MV-4-11 (cell line): ENCODE results near the gene HIPK3.
"Not testable (repeated sequence)": the region's sequence is repeated elsewhere in the genome, so short reads cannot be mapped to it uniquely, and the experiment has no call there.

Experiments used
- DNase-seq: peaks from one replicate; lab custom pipeline; 2025; lab: John Stamatoyannopoulos, UW

HIPK3 gene

DNA sequence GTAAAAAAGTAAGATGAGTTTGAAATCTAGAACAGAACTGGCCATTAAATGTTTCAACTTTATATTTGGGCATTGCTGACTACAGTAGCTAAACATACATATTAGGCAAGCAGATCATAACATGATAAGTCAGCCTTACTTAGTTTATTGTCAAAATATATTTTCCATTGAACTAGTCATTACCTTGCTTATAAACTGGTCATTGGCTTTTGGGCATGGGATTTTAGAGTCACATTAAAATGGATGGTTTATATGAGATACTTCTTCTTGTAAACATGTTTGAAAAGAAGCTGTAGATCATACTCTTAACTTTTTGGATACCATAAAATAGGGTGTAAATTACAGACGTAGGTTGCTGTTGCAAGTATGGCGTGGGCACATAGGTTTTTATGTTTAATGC, 2.7 kb downstream of the HIPK3 start:
- DNase-seq: no peak

DNA sequence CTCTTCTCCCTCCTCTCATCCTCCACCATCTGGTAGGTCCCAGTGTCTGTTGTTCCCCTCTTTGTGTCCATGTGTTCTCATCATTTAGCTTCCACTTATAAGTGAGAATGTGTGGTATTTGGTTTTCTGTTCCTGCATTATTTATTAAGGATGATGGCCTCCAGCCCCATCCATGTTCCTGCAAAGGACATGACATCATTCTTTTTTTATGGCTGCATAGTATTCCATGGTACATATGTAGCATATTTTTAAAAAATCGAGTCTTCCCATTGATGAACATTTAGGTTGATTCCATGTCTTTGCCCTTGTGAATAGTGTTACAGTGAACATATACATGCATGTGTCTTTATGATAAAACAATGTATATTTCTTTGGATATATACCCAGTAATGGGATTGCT, 4.2 kb downstream of the HIPK3 start:
- not testable (repeated sequence) for DNase-seq

DNA sequence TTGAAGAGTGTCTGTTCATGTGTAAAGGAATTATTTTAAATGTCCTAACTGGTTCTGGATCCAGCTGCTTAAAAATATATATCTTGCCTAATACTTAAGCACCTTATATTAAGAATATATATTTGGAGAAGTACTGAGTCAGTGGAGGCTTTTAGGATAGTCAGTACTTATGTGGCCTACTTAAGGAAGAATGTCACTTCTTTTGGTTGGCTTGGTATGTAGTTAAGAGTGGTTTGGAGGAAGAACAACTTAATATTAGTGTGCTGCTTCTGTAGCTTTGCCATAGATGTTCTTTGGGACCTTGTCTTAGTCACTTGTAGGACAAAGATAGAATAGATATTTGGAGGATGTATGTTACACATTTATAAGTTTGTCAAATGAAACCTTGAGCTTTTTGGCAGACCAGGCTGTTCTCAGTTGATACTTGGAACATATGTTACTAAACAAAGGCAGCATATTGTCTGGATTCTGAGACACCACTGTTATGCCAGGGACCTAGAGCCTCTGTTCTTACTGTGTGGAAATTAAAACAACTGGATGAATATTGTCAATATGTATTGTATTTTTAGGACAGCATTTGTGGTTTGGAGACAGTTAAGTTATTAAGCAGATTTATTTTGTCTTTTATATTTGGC, 4.9 kb downstream of the HIPK3 start:
- DNase-seq: peak; percentile 56

DNA sequence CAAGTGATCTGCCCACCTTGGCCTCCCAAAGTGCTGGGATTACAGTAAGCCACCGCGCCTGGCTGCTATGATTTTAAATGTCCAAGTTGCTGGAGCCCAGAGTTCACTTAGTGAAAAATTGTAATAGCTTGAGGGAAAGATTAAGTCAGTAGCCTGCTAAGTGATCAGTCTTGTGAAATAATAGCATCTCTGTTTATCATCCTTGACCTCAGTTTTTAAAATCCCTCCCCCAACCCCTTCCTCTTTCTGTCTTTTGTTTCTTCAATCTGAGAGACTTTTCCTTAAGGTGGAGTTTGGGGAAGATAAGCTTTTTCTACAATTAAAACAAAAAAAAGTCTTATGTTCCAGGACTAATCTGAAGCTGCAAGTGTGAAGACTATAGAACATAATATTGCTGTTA, 6.4 kb downstream of the HIPK3 start:
- peak; percentile 81 for DNase-seq

DNA sequence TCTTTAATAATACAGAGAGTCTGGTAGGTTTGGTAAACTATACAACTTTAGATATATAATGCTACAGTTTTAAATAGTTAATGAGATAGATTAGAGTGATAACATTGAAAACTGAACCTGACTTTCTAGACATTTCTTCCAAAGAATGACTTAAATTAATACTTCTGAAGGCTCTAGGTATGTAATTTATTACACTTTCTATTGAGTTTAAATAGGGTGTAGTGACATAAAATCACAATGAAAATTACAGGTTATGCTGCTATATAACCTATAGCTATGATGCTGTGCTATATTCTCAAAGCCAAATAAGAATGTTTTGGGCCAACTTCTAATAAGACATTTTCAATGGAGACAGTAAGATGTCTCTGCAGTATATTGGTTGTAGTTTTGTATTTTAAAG, 7.7 kb downstream of the HIPK3 start:
- no peak for DNase-seq

DNA sequence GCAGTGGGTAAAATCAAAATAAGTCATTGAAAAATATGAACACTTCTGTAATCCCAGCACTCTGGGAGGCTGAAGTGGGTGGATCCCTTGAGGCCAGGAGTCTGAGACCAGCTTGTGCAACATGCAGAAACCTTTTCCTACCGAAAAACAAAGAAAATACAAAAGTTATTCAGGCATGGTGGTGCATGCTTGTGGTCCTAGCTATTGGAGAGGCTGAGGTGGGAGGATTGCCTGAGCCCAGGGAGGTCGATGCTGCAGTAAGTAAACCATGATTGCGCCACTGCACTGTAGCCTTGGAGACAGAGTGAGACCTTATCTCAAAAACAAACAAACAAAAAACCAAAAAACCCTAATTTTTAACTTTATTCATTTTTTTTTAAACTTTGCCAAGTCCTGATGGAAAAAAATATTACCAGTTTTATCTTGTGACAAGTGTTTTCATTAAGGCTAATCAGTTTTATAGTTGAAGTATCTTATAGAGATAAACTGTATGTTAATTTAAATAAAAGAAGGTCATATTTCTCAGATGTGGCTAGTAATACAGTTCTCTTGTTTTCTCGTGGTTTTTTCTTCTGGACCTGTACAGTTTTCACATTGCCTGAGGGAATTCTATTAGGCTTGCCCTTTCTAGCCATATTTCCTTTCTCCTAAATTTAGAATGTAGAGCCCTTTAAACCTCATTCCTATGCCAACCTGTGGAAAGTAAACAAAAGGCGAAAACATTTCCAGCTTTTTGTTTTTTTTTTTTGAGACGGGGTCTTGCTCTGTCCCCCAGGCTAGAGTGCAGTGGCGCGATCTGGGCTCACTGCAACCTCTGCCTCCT, 9.4 kb downstream of the HIPK3 start:
- peak; percentile 54 for DNase-seq

DNA sequence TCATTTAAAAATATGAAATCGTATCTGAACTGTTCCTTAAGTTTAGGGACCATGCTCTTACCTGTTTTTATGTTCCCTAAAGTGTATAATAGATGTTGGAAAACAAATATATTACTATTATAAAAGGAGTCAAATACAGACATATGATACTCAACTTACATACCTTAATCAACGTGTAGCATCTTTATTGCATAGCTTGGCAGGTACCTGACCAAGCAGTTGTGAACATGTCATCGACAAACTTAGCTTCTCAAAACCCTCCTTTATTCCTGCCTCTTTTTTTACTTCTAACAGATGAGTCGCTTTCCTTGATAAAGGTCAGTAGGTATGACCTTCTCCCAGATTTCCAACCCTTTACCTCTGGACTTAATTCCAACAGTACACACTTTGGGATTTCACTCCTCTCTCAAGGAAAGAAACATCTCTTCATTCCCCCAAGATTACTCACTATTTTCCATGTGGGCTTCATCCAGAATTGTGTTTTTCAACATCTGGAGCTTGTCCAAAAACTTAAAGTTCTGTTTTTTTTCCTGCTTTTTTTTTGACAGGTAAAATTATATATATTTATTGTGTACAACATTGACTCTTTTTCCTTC, 11.9 kb downstream of the HIPK3 start:
- no peak for DNase-seq

DNA sequence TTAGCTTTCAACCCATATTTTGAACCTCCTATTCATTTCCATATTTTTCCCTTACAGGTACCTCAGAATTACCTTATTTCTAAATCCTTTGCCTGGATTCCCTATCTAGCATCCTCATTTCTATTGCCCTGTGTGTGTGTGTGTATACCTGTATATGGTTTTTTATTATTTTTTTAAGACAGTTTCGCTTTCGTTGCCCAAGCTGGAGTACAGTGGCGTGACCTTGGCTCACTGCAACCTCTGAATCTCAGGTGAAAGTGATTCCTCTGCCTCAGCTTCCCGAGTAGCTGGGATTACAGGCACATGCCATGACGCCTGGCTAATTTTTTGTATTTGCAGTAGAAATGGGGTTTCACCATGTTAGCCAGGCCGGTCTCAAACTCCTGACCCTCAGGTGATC, 12.6 kb downstream of the HIPK3 start:
- DNase-seq: no peak

DNA sequence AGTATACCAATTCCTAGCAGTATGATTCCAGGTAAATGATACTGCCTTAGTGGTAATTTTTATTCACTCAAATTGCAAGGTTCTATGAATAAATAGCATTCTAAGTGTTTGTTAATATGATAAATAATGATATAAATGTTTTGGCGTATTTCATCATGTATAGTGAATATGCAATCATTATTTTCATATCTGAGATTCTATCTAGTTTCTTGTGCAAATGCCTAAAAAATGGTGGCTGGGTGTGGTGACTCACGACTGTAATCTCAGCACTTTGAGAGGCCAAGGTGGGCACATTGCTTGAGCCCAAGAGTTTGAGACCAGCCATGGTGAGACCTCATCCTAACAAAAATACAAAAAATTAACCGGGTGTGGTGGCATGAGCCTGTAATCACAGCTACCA, 13.9 kb downstream of the HIPK3 start:
- DNase-seq: no peak

DNA sequence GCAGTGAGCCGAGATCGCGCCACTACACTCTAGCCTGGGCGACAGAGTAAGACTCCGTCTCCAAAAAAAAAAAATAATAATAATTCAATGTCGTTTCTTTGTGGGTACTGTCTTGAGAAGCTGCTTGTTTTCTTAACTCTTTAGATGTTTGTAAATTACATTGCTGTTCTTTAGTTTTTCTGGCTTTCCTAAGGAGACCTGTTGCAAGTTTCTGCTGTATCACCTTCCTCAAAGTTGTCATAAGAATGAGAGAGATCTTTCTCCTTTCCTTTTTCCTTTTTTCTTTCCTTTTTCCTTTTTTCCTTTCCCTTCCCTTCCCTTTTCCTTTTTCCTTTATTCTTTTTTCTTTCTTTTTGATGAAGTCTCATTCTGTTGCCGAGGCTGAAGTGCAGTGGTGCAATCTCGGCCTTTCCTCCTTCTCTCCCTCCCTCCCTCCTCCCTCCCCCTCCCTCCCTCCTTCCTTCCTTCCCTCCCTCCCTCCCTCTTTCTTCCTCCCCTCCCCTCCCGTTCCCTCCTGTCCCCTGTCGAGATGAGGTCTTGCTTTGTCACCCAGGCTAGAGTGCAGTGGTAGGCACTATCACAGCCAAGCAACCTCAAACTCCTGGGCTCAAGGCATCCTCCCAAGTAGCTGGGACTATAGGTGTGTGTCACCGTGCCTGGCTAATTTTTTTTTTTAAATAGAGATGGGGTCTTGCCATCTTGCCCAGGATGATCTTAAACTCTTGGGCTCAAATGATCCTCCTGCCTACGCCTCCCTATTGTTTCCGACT, 15.3 kb downstream of the HIPK3 start:
- DNase-seq: no peak

DNA sequence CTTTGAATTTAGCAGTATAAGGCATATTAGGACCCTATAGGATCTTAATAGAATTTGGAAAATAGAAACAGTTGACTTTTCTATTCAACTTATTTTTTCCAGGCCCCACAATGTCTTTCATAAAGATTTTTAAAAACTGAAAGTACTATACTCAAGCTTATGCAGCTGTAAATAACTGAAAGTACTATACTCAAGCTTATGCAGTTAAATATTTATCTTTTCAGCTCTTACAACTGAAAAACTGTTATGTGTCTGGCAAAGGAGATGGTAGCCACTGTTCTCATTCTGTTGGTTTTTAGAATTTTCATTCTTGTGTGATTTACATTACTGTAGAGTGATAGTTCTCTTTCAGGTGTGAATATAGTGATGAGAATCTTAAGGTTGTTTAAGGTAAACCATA, 16.5 kb downstream of the HIPK3 start:
- no peak for DNase-seq

DNA sequence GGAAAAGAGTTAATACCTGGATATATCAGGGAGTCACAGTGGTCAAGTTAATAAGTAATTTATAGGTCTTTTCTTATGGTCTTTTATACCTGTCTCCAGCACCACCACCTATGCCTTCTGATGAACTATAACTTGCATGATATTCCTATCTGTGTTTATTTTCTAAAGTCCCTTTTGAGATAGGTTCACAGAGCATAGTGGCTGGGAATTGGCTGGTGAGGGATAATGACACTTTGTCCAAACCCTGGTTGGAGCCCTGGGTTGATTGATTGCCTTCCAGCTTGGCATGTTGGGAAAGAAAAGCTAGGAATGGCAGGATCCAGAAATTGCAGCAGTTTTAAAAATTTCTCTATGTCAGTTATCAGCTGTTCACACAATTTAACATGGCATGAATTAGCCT, 23.2 kb downstream of the HIPK3 start:
- no peak for DNase-seq

DNA sequence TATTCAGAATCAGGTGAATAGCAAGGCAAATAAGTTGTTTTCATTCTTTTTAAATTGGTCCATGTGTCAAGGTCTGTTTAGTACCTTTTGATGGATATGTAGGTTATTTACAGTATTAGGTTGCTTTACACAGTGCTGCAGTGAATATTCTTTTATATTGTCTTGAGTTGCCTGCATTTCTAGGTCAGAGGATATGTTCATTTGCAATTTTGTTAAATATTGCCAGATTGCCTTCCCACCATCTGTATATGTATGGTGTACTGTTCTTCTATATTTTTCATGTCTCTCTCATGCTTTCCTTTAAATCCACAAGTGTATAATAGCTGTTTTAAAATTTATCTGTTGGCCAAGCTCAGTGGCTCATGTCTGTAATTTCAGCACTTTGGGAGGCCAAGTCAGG, 24.6 kb downstream of the HIPK3 start:
- no peak for DNase-seq

DNA sequence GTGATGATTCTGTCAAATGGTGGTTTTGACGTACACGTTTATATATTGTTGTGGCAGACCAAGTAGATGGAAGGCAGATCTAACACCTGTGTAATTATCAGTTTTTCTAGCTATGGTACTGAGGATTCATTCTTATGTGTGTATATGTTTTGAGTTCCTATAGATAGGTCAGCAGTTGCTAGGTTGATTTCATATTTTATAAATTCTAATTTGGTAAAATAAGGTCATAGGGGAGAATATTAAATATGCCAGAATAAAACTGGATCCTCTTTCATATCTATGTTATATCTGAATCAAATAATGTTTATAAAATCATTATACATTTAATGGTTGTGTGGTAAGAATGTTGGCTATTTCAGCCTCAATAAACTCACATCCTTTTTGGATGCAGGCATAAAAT, 27.6 kb downstream of the HIPK3 start:
- no peak for DNase-seq

DNA sequence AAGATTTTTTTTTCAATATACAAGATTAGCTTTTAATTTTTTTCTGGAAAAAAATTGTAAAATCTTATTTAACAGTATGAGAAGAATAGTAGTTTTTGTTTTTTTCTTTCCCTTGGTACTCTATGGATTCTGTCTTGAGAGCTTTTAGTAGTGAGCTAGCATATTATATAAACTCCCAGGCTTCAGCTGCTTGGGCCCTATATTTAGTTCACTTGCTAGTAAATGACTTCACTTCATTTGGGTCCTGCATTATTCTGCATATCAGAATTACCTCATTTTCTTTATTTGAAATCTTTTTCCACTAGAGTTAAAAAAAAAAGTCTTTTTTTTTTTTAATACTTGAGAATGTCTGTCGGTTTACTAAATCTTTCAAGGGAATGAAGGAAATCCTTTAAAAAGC, 33.1 kb downstream of the HIPK3 start:
- DNase-seq: no peak

DNA sequence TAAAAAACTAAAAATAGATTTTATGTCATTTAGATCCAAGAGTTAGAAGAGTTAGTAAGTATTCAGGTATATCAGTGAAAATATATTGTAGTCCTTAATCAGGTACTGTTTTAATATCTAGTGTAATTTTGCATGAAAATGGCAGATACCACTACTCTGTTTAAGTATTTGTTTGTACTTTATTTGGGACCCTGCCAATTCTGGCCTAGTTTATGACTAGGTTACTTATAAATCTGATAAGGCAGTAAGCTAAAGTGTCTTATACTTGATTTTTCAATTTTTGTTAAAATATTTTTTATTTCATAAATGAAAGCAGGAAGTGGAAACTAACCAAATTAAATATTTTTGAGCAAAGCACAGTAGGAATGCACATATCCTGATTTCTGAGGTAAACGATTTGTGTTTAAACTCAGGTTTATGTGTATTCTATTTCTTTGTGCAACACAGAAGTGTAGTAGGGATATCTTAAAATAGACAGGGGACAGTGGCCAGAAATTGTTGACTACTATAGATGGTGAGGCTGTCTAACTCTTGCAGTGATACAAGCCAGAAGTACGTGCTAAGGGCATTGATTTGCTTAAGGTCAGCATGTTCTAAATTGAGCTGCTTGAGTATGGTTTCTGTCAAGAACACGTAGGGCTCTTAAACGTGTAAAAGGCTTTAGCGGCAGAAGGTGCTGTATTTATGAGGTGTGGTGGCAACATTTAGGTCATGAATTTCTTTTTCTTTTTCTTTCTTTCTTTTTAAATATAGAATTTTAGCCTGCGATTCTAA, 34.0 kb downstream of the HIPK3 start:
- DNase-seq: no peak

DNA sequence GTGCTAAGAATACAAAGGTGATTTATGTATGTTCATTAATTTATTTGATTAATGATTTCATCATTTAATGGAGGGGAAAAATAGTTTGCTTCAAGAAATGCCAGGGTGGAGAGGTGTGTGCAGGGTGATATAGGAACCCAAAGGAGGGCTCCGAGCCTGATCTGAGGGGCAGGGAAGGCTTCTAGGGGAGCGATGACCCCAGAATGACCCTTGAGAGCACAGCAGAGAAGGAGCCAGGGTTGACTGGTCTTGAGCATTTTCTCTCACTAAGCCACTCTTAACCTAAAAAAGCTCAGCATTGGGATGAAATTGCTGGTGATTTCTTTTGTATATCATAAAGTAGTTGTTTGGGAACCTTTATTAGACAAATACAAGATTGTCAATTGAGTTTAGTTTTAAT, 35.1 kb downstream of the HIPK3 start:
- DNase-seq: no peak

DNA sequence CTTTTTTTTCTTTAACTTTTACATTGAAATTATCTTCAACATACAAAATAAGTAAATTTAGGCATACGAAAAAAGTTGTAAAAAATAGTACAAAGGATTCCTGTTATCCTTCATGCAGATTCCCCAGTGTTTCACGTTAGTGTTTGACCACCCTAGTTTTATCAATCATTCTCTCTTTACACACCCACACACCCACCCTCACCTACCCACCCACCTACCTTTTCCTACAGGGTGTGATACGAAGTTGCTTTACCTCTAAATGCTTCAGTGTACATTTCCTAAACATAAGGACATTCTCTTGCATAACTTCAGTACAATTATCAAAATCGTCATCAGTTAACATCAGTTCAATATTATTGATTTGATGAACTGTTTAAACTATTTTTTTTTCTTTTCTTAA, 37.0 kb downstream of the HIPK3 start:
- DNase-seq: no peak

DNA sequence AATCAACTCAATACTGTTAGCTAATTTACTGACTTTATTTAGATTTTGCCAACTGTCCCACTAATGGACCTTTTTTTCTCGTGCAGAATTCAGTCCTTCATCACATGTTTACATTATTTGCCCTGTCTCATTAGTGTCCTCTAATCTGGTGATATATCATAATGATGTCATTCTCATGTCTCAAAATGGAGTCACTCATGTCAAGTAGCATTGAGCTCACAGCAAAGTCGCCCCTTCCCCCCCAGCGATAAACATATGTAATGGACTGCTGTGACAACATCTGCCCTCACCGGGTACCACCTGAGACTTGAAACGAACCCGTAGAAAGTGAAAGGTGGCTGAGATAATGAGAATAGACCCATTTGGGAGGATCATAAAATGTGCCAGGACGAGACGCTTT, 37.6 kb downstream of the HIPK3 start:
- DNase-seq: no peak

DNA sequence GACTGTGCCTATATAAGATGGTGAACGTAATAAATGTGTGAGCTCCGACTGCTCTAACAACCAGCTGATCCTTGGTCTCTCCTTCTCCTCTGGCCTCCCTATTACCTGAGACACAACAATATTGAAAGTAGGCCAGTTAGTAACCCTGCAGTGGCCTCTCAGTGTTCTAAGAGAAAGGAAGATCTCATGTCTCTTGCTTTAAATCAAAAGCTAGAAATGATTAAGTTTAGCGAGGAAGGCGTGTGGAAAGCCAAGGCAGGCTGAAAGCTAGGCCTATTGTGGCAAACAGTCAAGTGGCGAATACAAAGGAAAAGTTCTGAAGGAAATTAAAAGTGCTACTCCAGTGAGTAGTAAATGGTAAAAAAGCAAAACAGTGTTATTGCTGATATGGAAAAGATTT, 39.5 kb downstream of the HIPK3 start:
- no peak for DNase-seq

DNA sequence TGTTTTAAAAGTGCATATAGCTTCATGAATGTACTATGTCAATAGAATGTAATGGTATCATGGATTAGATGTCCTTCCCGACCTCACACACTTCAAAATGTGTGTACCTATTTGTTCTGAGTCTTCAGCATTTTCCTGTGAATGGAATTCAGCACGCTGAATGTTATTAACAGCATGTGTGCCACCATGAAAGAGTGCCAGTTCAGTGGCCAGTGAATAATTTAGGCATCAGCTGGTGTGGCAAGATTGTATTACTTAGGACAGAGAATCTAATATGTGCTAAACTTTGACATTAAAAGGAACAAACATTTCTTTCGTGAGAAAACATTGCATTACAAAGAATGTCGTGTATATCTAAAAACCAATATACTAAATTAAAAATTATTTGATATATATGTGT, 46.4 kb downstream of the HIPK3 start:
- no peak for DNase-seq

DNA sequence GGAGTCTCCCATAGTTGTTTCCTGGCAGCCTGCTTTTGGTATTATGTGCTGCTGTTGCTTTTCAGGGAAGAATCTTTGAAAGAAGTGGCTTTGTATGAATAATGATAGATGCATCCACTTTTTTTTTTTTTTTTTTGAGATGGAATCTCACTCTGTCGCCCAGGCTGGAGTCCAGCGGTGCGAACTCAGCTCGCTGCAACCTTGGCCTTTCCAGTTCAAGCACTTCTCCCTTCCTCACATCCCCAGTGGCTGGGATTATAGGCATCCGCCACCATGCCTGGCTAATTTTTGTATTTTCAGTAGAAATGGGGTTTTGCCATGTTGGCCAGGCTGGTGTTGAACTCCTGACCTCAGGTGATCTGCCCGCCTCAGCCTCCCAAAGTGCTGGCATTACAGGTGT, 49.6 kb downstream of the HIPK3 start:
- not testable (repeated sequence) for DNase-seq
